Endothelial cell of umbilical vein (primary cell): Measurements from ENCODE around the gene SNAP23. TPM values are rescaled to one million over a fixed set of nuclear protein-coding genes. Genes with fewer than 3 reads are reported as not detected.

ENCODE experiments used
- BruUV-seq: library from RNA; stranded (reverse); fragments of 400-500 nt; replicated peaks from 2 replicates; lab custom pipeline; 2021; lab: Mats Ljungman, UMichigan
- CTCF ChIA-PET: fragments of 300-600, 350-600 bp; sonication (Branson Sonifier 250); formaldehyde crosslinking; loops from one replicate; lab custom pipeline; 2021; ENCODE audit warnings: antibody characterized with exemption, inconsistent platforms; lab: Charles Lee
- POLR2A ChIA-PET: fragments of 300-600, 350-600 bp; sonication (Branson Sonifier 250); formaldehyde crosslinking; loops from one replicate; lab custom pipeline; 2021; ENCODE audit warnings: antibody characterized with exemption, inconsistent platforms; lab: Charles Lee
- DNase-seq: peaks from one replicate; pipeline ENCODE4 v3.0.0-alpha.2; 2011; ENCODE audit warnings: low read depth, low spot score
- FAIRE-seq: peaks from 2 replicates; lab custom pipeline; 2011; peaks lifted over from hg19 to GRCh38; lab: Jason Lieb, UNC
- H2AFZ ChIP-seq: 2 replicates; pipeline ENCODE4 v1.6.0; 2012; ENCODE audit warnings: low read depth, low read length, control low read depth, inconsistent platforms
- H3K27ac ChIP-seq: 2 replicates; pipeline ENCODE4 v1.5.1; 2011; ENCODE audit warnings: low read depth, mild to moderate bottlenecking, control low read depth, low read length, moderate library complexity; ENCODE audit not compliant: insufficient read depth
- H3K27me3 ChIP-seq, 2 experiments: 2 replicates each; pipeline versions ENCODE4 v1.6.0 to v1.6.1; 2011; ENCODE audit warnings: low read length in 2 of 2, mixed read lengths in 1 of 2; ENCODE audit not compliant: control insufficient read depth in 2 of 2, insufficient read depth in 2 of 2
- H3K36me3 ChIP-seq, 2 experiments: 2 replicates in 1 of 2; 3 replicates in 1 of 2; pipeline ENCODE4 v1.5.1; 2011; ENCODE audit warnings: low read length in 2 of 2, mild to moderate bottlenecking in 1 of 2, moderate library complexity in 1 of 2; ENCODE audit not compliant: control insufficient read depth in 2 of 2, insufficient read depth in 2 of 2; ENCODE audit errors: extremely low read depth in 1 of 2
- H3K4me1 ChIP-seq: 3 replicates; pipeline ENCODE4 v1.5.1; 2011; ENCODE audit warnings: mild to moderate bottlenecking, low read length; ENCODE audit not compliant: control insufficient read depth, insufficient read depth; ENCODE audit errors: extremely low read depth
- H3K4me2 ChIP-seq: 2 replicates; pipeline ENCODE4 v1.6.1; 2011; ENCODE audit warnings: low read length, control low read depth, mixed read lengths; ENCODE audit not compliant: insufficient read depth
- H3K4me3 ChIP-seq, 3 experiments: fragments of 200-600 bp in 1 of 3; sonication (generic), shearing (Covaris generic) in 1 of 3; replicated peaks in 1 of 3; 2 replicates each; pipeline ENCODE4 v1.5.1; 2011 to 2016; ENCODE audit warnings: control low read depth in 3 of 3, low read length in 3 of 3, mild to moderate bottlenecking in 2 of 3, inconsistent platforms in 1 of 3, low read depth in 1 of 3, moderate library complexity in 1 of 3; ENCODE audit not compliant: insufficient read depth in 1 of 3
- H3K79me2 ChIP-seq: 2 replicates; pipeline ENCODE4 v1.6.0; 2012; ENCODE audit warnings: low read length, inconsistent platforms; ENCODE audit not compliant: control insufficient read depth, insufficient read depth
- H3K9ac ChIP-seq: replicated peaks from 2 replicates; pipeline ENCODE3; 2011; ENCODE audit warnings: low read length, control low read depth; ENCODE audit not compliant: insufficient read depth; ENCODE audit errors: extremely low read depth
- H3K9me1 ChIP-seq: replicated peaks from 3 replicates; pipeline ENCODE4 v1.6.0; 2011; ENCODE audit warnings: mild to moderate bottlenecking, low read length; ENCODE audit not compliant: control insufficient read depth, insufficient read depth; ENCODE audit errors: extremely low read depth
- H3K9me3 ChIP-seq: replicated peaks from 2 replicates; pipeline ENCODE4 v1.5.1; 2012; ENCODE audit warnings: low read length, inconsistent platforms; ENCODE audit not compliant: control insufficient read depth, insufficient read depth
- H4K20me1 ChIP-seq: replicated peaks from 2 replicates; pipeline ENCODE3; 2011; ENCODE audit warnings: mild to moderate bottlenecking, low read length; ENCODE audit not compliant: control insufficient read depth, insufficient read depth; ENCODE audit errors: extremely low read depth
- FOS ChIP-seq: IDR thresholded peaks from 2 replicates; pipeline ENCODE4 v1.6.1; 2011; ENCODE audit warnings: mild to moderate bottlenecking, low read length, moderate library complexity, borderline replicate concordance; ENCODE audit not compliant: insufficient read depth
- MAX ChIP-seq: IDR thresholded peaks from 2 replicates; pipeline ENCODE4 v1.6.1; 2011; ENCODE audit not compliant: insufficient read depth, insufficient read length
- MYC ChIP-seq: IDR thresholded peaks from one replicate; pipeline ENCODE4 v1.6.1; 2011; ENCODE audit warnings: mild to moderate bottlenecking, low read depth, low read length
- POLR2A ChIP-seq: IDR thresholded peaks from 2 replicates; pipeline ENCODE4 v1.6.1; 2012; ENCODE audit warnings: low read depth, mild to moderate bottlenecking, control low read depth, low read length
- POLR2AphosphoS5 ChIP-seq: IDR thresholded peaks from 2 replicates; pipeline ENCODE4 v1.6.1; 2012; ENCODE audit warnings: low read depth, mild to moderate bottlenecking, control low read depth, low read length, moderate library complexity; ENCODE audit not compliant: insufficient read depth
- dilution Hi-C: fragments of 300-500 bp; cut with MboI; formaldehyde crosslinking; loops from one replicate; pipeline ENCODE4 v1.15.0; 2019; ENCODE audit warnings: low sequenced_read_pairs; ENCODE audit not compliant: extremely low pct_ligation_motif_present
- intact Hi-C: fragments of 100-400 bp; cut with micrococcal nuclease; formaldehyde crosslinking; loops from one replicate; pipeline ENCODE4 v1.10.0; 2022
- polyA plus RNA-seq, 4 experiments: library from polyadenylated mRNA; depleted of rRNA in 3 of 4; stranded (reverse) in 3 of 4; unstranded in 1 of 4; fragments of >200 nt; gene quantifications; 2 replicates each; pipeline versions ENCODE4 v1.2.1 to v1.2.3, GENCODE V29; 2011 to 2012; ENCODE audit warnings: missing spikeins in 1 of 4
- total RNA-seq: library from RNA; stranded (reverse); gene quantifications from 2 replicates; pipeline ENCODE4 v1.2.3, GENCODE V29; 2021
- TF ChIP-seq, protein P1 (sequence below), 2 donors: IDR thresholded peaks; 1 replicate in 1 of 2; 2 replicates in 1 of 2; pipeline ENCODE4 v1.5.1; 2011; ENCODE audit warnings: low read length in 2 of 2, mild to moderate bottlenecking in 2 of 2, moderate library complexity in 2 of 2, control low read depth in 1 of 2, inconsistent platforms in 1 of 2, low read depth in 1 of 2; ENCODE audit not compliant: insufficient read depth in 1 of 2; ENCODE audit errors: extremely low read depth in 1 of 2

SNAP23 gene
- total and polyA plus RNA-seq, 2 donors (not counting 3 experiments of a cell fraction or from before 2014, with no cell fraction given), result 141 to 152 TPM

DNA sequence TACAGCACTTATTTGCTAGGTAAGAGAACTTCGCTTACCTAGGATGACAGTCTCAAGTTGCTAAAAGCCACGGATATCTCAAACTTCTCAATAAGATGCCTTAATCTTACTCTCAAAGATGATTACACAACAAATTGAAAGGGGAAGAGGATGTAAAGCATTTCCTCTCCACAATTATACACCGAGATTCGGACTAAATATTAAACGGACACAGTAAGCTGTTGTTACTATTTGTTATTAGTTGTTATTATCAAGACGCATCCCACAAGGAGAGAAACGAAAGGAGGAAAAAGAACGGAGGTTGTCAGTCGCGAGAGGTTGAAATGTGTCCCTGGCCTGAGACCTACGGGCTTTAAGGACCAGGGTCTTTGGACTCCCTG lies 5.2 kb upstream of the SNAP23 start:
- H3K27ac ChIP-seq, result peak overlapping the region; percentile 99
- FAIRE-seq (peak; percentile 47), DNase-seq (peak; percentile 44)
- H3K9ac ChIP-seq, result peak overlapping the region; percentile 98
- TSS peak; percentile 18 for BruUV-seq
- POLR2A ChIA-PET, result no interaction called here
- H3K36me3 ChIP-seq, result no peaks in the 10 kb centered on the region
- dilution Hi-C loops (no loop called here), intact Hi-C loops (loop anchor here (2.0 to 5.0 kb wide), 2 partner anchors 85 to 218 kb away; partner anchors contain the start of genes GANC, STARD9 and TMEM87A)
- H3K9me3 ChIP-seq, result no peaks in the 10 kb centered on the region
- CTCF ChIA-PET, result interaction anchor here (1.0 to 2.0 kb wide), 3 partner anchors 21 to 159 kb away, joined by 3 to 4 read pairs (median 4); no protein-coding TSS in a partner anchor
- H3K4me2 ChIP-seq, result peak overlapping the region; percentile 99
- H2AFZ ChIP-seq, result peak overlapping the region; percentile 22
- peak overlapping the region; percentile 79 to 94 (median 92) for H3K4me3 ChIP-seq
- no peaks in the 10 kb centered on the region for H3K27me3 ChIP-seq
- no peak for TF ChIP-seq MAX
- peaks cover 36% of the 10 kb centered on the region for H3K4me1 ChIP-seq
- peaks cover 48% of the 10 kb centered on the region for H3K79me2 ChIP-seq
- no peaks in the 10 kb centered on the region for H3K9me1 ChIP-seq
- no peaks in the 10 kb centered on the region for H4K20me1 ChIP-seq

GRCh38 chr15:42490671-42491538 lies 4.5 kb upstream of the SNAP23 start, which contains the start of gene ZNF106:
ZNF106 (minus strand) TSS chr15:42491141; CDS start chr15:42472289, 18,852 bp downstream.
- FAIRE-seq (no peak), DNase-seq (peak; percentile 93)
- peak within 1 kb of the TSS; percentile 98 for H3K9ac ChIP-seq
- H3K4me3 ChIP-seq, result peak within 1 kb of the TSS; percentile 79 to 94 (median 92)
- peaks cover 49% of the 10 kb centered on the region for H3K79me2 ChIP-seq
- no peaks in the 10 kb centered on the region for H3K27me3 ChIP-seq
- H3K4me2 ChIP-seq, result peak within 1 kb of the TSS; percentile 99
- dilution Hi-C loops, result no loop called here
- H3K4me1 ChIP-seq, result peaks cover 36% of the 10 kb centered on the region
- no peaks in the 10 kb centered on the region for H3K9me3 ChIP-seq
- no peaks in the 10 kb centered on the region for H3K9me1 ChIP-seq
- no peaks in the 10 kb centered on the region for H4K20me1 ChIP-seq
- no peaks in the 10 kb centered on the region for H3K36me3 ChIP-seq
- CTCF ChIA-PET, result interaction anchor here (0.8 to 2.0 kb wide), 7 partner anchors 8 to 159 kb away, joined by 3 to 5 read pairs (median 4); no protein-coding TSS in a partner anchor
- intact Hi-C loops, result loop anchor here (2.0 to 5.0 kb wide), 2 partner anchors 84 to 219 kb away; partner anchors contain the start of genes GANC, STARD9 and TMEM87A
- TF ChIP-seq FOS (no peak), POLR2AphosphoS5 (peak; percentile 86), POLR2A (peak; percentile 84), MYC (no peak)
- TF ChIP-seq, protein P1, sequence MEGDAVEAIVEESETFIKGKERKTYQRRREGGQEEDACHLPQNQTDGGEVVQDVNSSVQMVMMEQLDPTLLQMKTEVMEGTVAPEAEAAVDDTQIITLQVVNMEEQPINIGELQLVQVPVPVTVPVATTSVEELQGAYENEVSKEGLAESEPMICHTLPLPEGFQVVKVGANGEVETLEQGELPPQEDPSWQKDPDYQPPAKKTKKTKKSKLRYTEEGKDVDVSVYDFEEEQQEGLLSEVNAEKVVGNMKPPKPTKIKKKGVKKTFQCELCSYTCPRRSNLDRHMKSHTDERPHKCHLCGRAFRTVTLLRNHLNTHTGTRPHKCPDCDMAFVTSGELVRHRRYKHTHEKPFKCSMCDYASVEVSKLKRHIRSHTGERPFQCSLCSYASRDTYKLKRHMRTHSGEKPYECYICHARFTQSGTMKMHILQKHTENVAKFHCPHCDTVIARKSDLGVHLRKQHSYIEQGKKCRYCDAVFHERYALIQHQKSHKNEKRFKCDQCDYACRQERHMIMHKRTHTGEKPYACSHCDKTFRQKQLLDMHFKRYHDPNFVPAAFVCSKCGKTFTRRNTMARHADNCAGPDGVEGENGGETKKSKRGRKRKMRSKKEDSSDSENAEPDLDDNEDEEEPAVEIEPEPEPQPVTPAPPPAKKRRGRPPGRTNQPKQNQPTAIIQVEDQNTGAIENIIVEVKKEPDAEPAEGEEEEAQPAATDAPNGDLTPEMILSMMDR (IDR thresholded peaks at IDR 0.05; ENCODE audit: extremely low read depth in 1 of 2, insufficient read depth in 1 of 2, low read depth in 1 of 2, low read length in 2 of 2), result peak in 1 of 2 donors; percentile 14
- no TSS peak for BruUV-seq
- POLR2A ChIA-PET, result interaction anchor here (0.5 to 1.3 kb wide), 5 partner anchors 12 to 218 kb away, joined by 3 to 4 read pairs (median 3); partner anchors contain the start of genes GANC and TMEM87A
- H2AFZ ChIP-seq, result peak within 1 kb of the TSS; percentile 50
- peak within 1 kb of the TSS; percentile 99 for H3K27ac ChIP-seq
